NT2/D1 (cell line): ENCODE data around the gene KRTAP10-2.

Source experiments
- YY1 ChIP-seq: IDR thresholded peaks from 2 replicates; pipeline ENCODE4 v1.6.1; 2011; ENCODE audit not compliant: insufficient read length, insufficient read depth
- ZNF274 ChIP-seq: IDR thresholded peaks from 2 replicates; pipeline ENCODE4 v1.6.1; 2011; ENCODE audit warnings: mild to moderate bottlenecking, low read depth, low read length

- no peak for TF ChIP-seq YY1
- no peak for TF ChIP-seq ZNF274
Measured at GRCh38 chr21:44537930-44538911, 13.1 kb downstream of the KRTAP10-2 start.
